H9 (cell line): ENCODE results near the gene TBC1D22A. TPM values are rescaled to one million over a fixed set of nuclear protein-coding genes. Genes with fewer than 3 reads are reported as not detected.

Experiments used
- DNase-seq: peaks from one replicate; pipeline ENCODE4 v3.0.0-alpha.2; 2017
- H2AFZ ChIP-seq: one replicate; pipeline ENCODE4 v1.6.1; 2013; ENCODE audit warnings: mild to moderate bottlenecking, low read length, control low read depth, moderate library complexity
- H2AK5ac ChIP-seq: 2 replicates; pipeline ENCODE4 v1.6.1; 2013; ENCODE audit warnings: low read length, control low read depth, mixed read lengths; ENCODE audit not compliant: insufficient read length
- H2BK120ac ChIP-seq: one replicate; pipeline ENCODE4 v1.6.1; 2013; ENCODE audit warnings: low read depth, mild to moderate bottlenecking, low read length, control low read depth, inconsistent platforms; ENCODE audit not compliant: poor library complexity, severe bottlenecking
- H2BK12ac ChIP-seq: 2 replicates; pipeline ENCODE4 v1.6.1; 2013; ENCODE audit warnings: low read length, control low read depth, mixed read lengths, low read depth; ENCODE audit not compliant: insufficient read length
- H2BK15ac ChIP-seq: 2 replicates; pipeline ENCODE4 v1.6.1; 2013; ENCODE audit warnings: low read depth, low read length, control low read depth
- H2BK20ac ChIP-seq: one replicate; pipeline ENCODE4 v1.6.1; 2013; ENCODE audit warnings: low read depth, mild to moderate bottlenecking, low read length, control low read depth, inconsistent platforms; ENCODE audit not compliant: poor library complexity, severe bottlenecking
- H2BK5ac ChIP-seq: 2 replicates; pipeline ENCODE4 v1.6.1; 2013; ENCODE audit warnings: low read length, control low read depth, mixed read lengths; ENCODE audit not compliant: insufficient read length
- H3K14ac ChIP-seq: 2 replicates; pipeline ENCODE4 v1.6.1; 2013; ENCODE audit warnings: low read length, control low read depth; ENCODE audit not compliant: insufficient read depth
- H3K18ac ChIP-seq: 2 replicates; pipeline ENCODE4 v1.6.1; 2013; ENCODE audit warnings: low read depth, mild to moderate bottlenecking, mixed read lengths, low read length, control low read depth; ENCODE audit not compliant: insufficient read length
- H3K23ac ChIP-seq: 2 replicates; pipeline ENCODE4 v1.6.1; 2013; ENCODE audit warnings: low read length, control low read depth, mixed read lengths, low read depth; ENCODE audit not compliant: insufficient read length
- H3K23me2 ChIP-seq: 2 replicates; pipeline ENCODE4 v1.6.1; 2013; ENCODE audit warnings: low read depth, mild to moderate bottlenecking, mixed read lengths, low read length, control low read depth; ENCODE audit not compliant: insufficient read length, poor library complexity, severe bottlenecking
- H3K27ac ChIP-seq: 2 replicates; pipeline ENCODE4 v1.5.1; 2013; ENCODE audit warnings: low read length, control low read depth, mixed read lengths, low read depth; ENCODE audit not compliant: insufficient read length
- H3K27me3 ChIP-seq: 2 replicates; pipeline ENCODE4 v1.6.1; 2013; ENCODE audit warnings: low read length, control low read depth, inconsistent platforms; ENCODE audit not compliant: insufficient read depth
- H3K4ac ChIP-seq: 2 replicates; pipeline ENCODE4 v1.6.1; 2013; ENCODE audit warnings: low read depth, mild to moderate bottlenecking, control low read depth, inconsistent platforms, low read length, moderate library complexity
- H3K4me1 ChIP-seq: 2 replicates; pipeline ENCODE4 v1.6.1; 2013; ENCODE audit warnings: low read length, control low read depth, inconsistent platforms; ENCODE audit not compliant: insufficient read depth
- H3K4me2 ChIP-seq: 2 replicates; pipeline ENCODE4 v1.6.1; 2013; ENCODE audit warnings: low read length, control low read depth, mixed read lengths; ENCODE audit not compliant: insufficient read length, insufficient read depth
- H3K56ac ChIP-seq: 2 replicates; pipeline ENCODE4 v1.6.1; 2013; ENCODE audit warnings: low read depth, mild to moderate bottlenecking, mixed read lengths, low read length, control low read depth; ENCODE audit not compliant: insufficient read length
- H3K79me1 ChIP-seq: 2 replicates; pipeline ENCODE4 v1.6.1; 2013; ENCODE audit warnings: low read depth, mild to moderate bottlenecking, moderate library complexity, low read length, control low read depth, inconsistent platforms; ENCODE audit not compliant: insufficient read depth, poor library complexity, severe bottlenecking
- H3K79me2 ChIP-seq: 2 replicates; pipeline ENCODE4 v1.6.1; 2013; ENCODE audit warnings: low read length, control low read depth, inconsistent platforms; ENCODE audit not compliant: insufficient read depth
- H3K9ac ChIP-seq: 2 replicates; pipeline ENCODE4 v1.6.1; 2013; ENCODE audit warnings: low read length, control low read depth, mixed read lengths; ENCODE audit not compliant: insufficient read length; ENCODE audit errors: extremely low read depth
- H3K9me3 ChIP-seq: one replicate; pipeline ENCODE4 v1.6.1; 2013; ENCODE audit warnings: low read depth, low read length, inconsistent platforms; ENCODE audit not compliant: control insufficient read depth
- H3T11ph ChIP-seq: one replicate; pipeline ENCODE4 v1.6.1; 2013; ENCODE audit warnings: mild to moderate bottlenecking, low read length, control low read depth, inconsistent platforms
- H4K20me1 ChIP-seq: one replicate; pipeline ENCODE4 v1.6.1; 2013; ENCODE audit not compliant: control insufficient read depth, insufficient read length, insufficient read depth
- H4K5ac ChIP-seq: 2 replicates; pipeline ENCODE4 v1.6.1; 2013; ENCODE audit warnings: low read depth, mild to moderate bottlenecking, mixed read lengths, low read length, control low read depth; ENCODE audit not compliant: insufficient read length
- H4K8ac ChIP-seq: replicated peaks from 2 replicates; pipeline ENCODE4 v1.6.1; 2013; ENCODE audit warnings: low read length, control low read depth, mixed read lengths, low read depth; ENCODE audit not compliant: insufficient read length
- H4K91ac ChIP-seq: 2 replicates; pipeline ENCODE4 v1.6.1; 2013; ENCODE audit warnings: low read depth, mild to moderate bottlenecking, moderate library complexity, mixed read lengths, low read length, control low read depth; ENCODE audit not compliant: insufficient read length
- H3K27ac Mint-ChIP-seq, 3 experiments: 2 replicates in 2 of 3; 3 replicates in 1 of 3; pipeline ENCODE4 v1.8.0; 2020 to 2021; ENCODE audit warnings: mixed read lengths in 3 of 3, mild to moderate bottlenecking in 1 of 3, moderate library complexity in 1 of 3
- H3K27me3 Mint-ChIP-seq: 2 replicates; pipeline ENCODE4 v1.8.0; 2021; ENCODE audit warnings: low read depth, mild to moderate bottlenecking, moderate library complexity, mixed read lengths
- H3K36me3 Mint-ChIP-seq, 3 experiments: 2 replicates in 2 of 3; 3 replicates in 1 of 3; pipeline ENCODE4 v1.8.0; 2020 to 2021; ENCODE audit warnings: low read depth in 3 of 3, mixed read lengths in 3 of 3; ENCODE audit not compliant: insufficient read depth in 1 of 3
- H3K4me1 Mint-ChIP-seq, 2 experiments: 2 replicates each; pipeline ENCODE4 v1.8.0; 2020; ENCODE audit warnings: mixed read lengths in 2 of 2
- H3K4me3 Mint-ChIP-seq, 2 experiments: 2 replicates in 1 of 2; 3 replicates in 1 of 2; pipeline ENCODE4 v1.8.0; 2020 to 2021; ENCODE audit warnings: mild to moderate bottlenecking in 2 of 2, mixed read lengths in 2 of 2, moderate library complexity in 1 of 2
- H3K9me3 Mint-ChIP-seq, 2 experiments: 2 replicates in 1 of 2; 3 replicates in 1 of 2; pipeline ENCODE4 v1.8.0; 2020; ENCODE audit warnings: mild to moderate bottlenecking in 2 of 2, mixed read lengths in 2 of 2, moderate library complexity in 1 of 2
- WGBS: extraction: QIAGEN DNeasy Blood & Tissue Kit; methylation state at CpG from one replicate; pipeline ENCODE4 v1.1.7; 2013; ENCODE audit warnings: missing lambda C conversion rate, low lambda C conversion rate, mixed read lengths; ENCODE audit not compliant: insufficient read length; ENCODE audit errors: extremely low coverage; 5-methylcytosine and 5-hydroxymethylcytosine counted together
- total RNA-seq: library from RNA; stranded (reverse); gene quantifications from 2 replicates; pipeline ENCODE4 v1.2.1, GENCODE V29; 2021
- TF ChIP-seq, protein P1 (sequence below): fragments of 200-600 bp; sonication (generic); conservative IDR thresholded peaks from 3 replicates; pipeline ENCODE4 v1.8.0; 2021; ENCODE audit warnings: antibody characterized with exemption, mild to moderate bottlenecking

Gene TBC1D22A
- total RNA-seq, 1 experiment from 2014 or later: 20.8 TPM

DNA sequence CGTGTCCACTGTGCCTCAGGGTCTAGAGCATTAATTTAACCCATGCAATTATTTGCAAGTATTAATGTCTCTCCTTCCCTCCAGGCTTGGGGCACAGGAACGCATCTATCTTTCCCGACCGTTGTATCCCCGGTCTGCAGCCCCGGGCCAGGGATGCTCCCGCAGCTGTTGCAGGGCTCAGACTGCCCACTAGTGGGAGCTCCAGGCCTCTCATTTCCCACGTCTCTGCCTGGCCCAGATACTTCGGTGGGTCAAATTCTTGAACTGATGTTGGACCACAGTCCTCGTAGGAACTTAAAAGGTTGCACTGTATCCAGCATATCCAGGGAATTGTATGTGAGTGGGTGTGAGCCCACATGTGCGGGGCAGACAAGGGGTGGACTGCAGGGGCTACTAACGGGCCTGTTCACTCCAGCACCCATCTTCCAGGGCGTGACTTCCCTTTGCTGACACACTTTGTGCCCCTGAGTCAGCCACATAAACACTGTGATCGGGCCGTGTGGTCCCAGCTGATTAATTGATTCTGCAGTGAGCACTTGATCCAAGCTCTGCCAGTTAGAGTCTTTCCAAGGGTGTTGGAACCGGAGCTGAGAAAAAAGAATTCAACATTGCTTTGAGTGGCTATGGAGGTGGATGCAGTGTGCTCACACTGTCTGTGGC lies 451.3 kb downstream of the TBC1D22A start:
- H3K9ac ChIP-seq: no peak overlapping the region
- Mint-ChIP-seq H3K27ac (no peak overlapping the region), H3K9me3 (peaks cover 62 to 97% of the 10 kb centered on the region in 2 experiments), H3K36me3 (peaks cover 8 to 53% (median 32%) of the 10 kb centered on the region in 3 experiments), H3K4me3 (no peak overlapping the region; a peak in 1 of 5 replicates), H3K4me1 (no peaks in the 10 kb centered on the region), H3K27me3 (peaks cover 9% of the 10 kb centered on the region)
- no peaks in the 10 kb centered on the region for H3K4me1 ChIP-seq
- H3T11ph ChIP-seq: no peak overlapping the region
- no peak overlapping the region for H3K4me2 ChIP-seq
- no peak overlapping the region for H2BK120ac ChIP-seq
- no peak overlapping the region for H3K18ac ChIP-seq
- no peaks in the 10 kb centered on the region for H3K79me1 ChIP-seq
- no peak overlapping the region for H2BK20ac ChIP-seq
- H3K79me2 ChIP-seq: no peaks in the 10 kb centered on the region
- no CpG with 5 or more reads among the region's 16 CpGs for WGBS
- H3K23ac ChIP-seq: no peak overlapping the region
- no peak overlapping the region for H3K14ac ChIP-seq
- no peaks in the 10 kb centered on the region for H4K20me1 ChIP-seq
- H4K8ac ChIP-seq: no peak overlapping the region
- H4K91ac ChIP-seq: no peak overlapping the region
- H3K4ac ChIP-seq: no peak overlapping the region
- DNase-seq: peak; percentile 40
- no peak overlapping the region for H2BK15ac ChIP-seq
- H4K5ac ChIP-seq: no peak overlapping the region
- no peak overlapping the region for H3K56ac ChIP-seq
- H2AFZ ChIP-seq: no peak overlapping the region
- H3K9me3 ChIP-seq: peaks cover 51% of the 10 kb centered on the region
- H2BK12ac ChIP-seq: no peak overlapping the region
- no peak overlapping the region for H2AK5ac ChIP-seq
- no peaks in the 10 kb centered on the region for H3K27me3 ChIP-seq
- no peak overlapping the region for H2BK5ac ChIP-seq
- no peaks in the 10 kb centered on the region for H3K23me2 ChIP-seq
- TF ChIP-seq, protein P1, sequence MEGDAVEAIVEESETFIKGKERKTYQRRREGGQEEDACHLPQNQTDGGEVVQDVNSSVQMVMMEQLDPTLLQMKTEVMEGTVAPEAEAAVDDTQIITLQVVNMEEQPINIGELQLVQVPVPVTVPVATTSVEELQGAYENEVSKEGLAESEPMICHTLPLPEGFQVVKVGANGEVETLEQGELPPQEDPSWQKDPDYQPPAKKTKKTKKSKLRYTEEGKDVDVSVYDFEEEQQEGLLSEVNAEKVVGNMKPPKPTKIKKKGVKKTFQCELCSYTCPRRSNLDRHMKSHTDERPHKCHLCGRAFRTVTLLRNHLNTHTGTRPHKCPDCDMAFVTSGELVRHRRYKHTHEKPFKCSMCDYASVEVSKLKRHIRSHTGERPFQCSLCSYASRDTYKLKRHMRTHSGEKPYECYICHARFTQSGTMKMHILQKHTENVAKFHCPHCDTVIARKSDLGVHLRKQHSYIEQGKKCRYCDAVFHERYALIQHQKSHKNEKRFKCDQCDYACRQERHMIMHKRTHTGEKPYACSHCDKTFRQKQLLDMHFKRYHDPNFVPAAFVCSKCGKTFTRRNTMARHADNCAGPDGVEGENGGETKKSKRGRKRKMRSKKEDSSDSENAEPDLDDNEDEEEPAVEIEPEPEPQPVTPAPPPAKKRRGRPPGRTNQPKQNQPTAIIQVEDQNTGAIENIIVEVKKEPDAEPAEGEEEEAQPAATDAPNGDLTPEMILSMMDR: peak; percentile 70
- no peak overlapping the region for H3K27ac ChIP-seq
